Measurements from ENCODE around the gene PDHA2. TPM values are rescaled to one million over a fixed set of nuclear protein-coding genes. Genes with fewer than 3 reads are reported as not detected.
"Not testable (repeated sequence)": the region's sequence is repeated elsewhere in the genome, so short reads cannot be mapped to it uniquely, and the experiment has no call there.

The PDHA2 gene
- total RNA-seq, 1 donor from 2014 or later, result not detected

DNA sequence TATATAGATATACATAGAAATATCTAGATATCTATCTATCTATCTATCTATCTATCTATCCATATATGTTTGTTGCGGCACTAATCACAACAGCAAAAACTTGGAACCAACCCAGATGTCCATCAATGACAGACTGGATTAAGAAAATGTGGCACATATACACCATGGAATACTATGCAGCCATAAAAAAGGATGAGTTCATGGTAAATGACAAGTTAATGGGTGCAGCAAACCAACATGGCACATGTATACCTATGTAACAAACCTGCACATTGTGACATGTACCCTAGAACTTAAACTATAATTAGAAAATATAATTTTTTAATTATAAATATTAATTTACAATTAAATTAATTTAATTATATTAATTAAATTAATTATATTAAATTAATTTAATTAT lies 29.5 kb downstream of the PDHA2 start:
- H3K4me3 Mint-ChIP-seq (ENCODE audit: low read depth); H3K36me3 Mint-ChIP-seq (ENCODE audit: low read depth); H3K27me3 Mint-ChIP-seq (ENCODE audit: low read depth); H3K27ac Mint-ChIP-seq; intact Hi-C loops (cut with micrococcal nuclease); DNase-seq (ENCODE audit: low spot score); H3K4me1 Mint-ChIP-seq (ENCODE audit: low read depth): not testable (repeated sequence)
- peaks cover 40% of the 10 kb centered on the region for H3K9me3 Mint-ChIP-seq

DNA sequence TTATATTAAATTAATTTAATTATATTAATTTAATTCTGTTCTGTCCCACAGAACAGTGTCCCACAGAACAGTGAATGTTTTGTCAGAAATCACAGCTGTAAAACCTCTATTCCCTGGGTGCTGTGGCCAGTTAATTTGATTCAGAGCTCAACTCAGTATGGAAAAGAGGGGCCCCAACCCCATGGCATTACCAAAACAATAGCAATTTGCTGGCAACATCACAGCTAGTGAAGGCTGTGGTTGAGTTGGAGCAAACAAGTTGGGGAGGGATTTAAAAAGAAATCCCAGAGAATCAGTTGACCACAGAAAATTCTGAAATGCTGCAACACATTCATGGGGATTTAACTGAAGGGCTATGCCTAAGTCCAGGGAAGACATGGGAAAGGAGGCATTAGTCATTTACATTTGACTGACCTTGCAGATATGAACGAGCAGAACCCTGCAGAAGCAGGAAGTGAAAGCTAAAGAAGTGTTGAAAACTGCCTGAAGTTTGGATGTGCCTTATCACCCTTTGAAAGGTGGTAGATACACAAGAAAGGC lies 30.1 kb downstream of the PDHA2 start:
- Mint-ChIP-seq H3K4me1 (ENCODE audit: low read depth) (no peaks in the 10 kb centered on the region), H3K27ac (no peak overlapping the region), H3K27me3 (ENCODE audit: low read depth) (no peaks in the 10 kb centered on the region), H3K9me3 (peaks cover 40% of the 10 kb centered on the region), H3K4me3 (ENCODE audit: low read depth) (no peak overlapping the region), H3K36me3 (ENCODE audit: low read depth) (no peaks in the 10 kb centered on the region)
- intact Hi-C loops (cut with micrococcal nuclease), result no loop called here
- DNase-seq (ENCODE audit: low spot score), result no peak

DNA sequence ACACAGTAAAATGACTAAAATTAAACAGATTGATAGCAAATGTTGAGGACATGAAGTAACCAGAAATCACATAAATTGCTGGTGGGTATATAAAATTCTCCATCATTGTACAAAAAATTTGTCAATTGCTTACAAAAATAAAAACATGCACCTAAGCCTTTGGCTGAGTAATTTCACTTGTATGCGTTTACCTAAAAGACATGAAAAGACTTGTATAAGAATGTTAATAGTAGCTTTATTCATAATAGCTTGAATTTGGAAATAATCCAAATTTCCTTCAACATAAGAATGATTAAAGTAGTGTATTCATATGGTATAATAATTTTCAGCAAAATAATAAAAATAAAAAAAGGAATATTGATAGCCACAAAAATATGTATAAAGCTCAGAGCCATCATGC lies 37.7 kb downstream of the PDHA2 start:
- Mint-ChIP-seq H3K27ac (no peak overlapping the region), H3K4me3 (ENCODE audit: low read depth) (no peak overlapping the region), H3K36me3 (ENCODE audit: low read depth) (no peaks in the 10 kb centered on the region), H3K9me3 (no peaks in the 10 kb centered on the region), H3K27me3 (ENCODE audit: low read depth) (no peaks in the 10 kb centered on the region), H3K4me1 (ENCODE audit: low read depth) (no peaks in the 10 kb centered on the region)
- no peak for DNase-seq (ENCODE audit: low spot score)
- intact Hi-C loops (cut with micrococcal nuclease), result no loop called here

DNA sequence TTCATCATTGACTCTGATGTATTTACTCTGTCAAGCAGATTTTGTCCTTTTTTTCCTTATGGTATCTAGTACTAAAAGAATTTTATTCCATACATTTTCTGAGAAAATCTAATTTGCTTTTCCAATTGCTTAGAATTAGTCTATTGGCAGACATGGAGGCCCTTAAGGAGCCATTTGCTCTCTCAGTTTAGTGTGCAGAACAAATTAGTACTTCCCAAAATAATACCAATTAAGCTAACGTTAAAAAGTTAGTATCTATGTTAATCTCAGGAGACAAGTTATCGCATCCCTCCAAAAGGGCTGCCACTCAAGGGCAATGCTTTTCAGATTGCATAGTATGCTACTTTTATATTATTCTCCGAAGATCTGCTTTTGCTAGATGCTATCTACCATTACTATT lies 47.7 kb downstream of the PDHA2 start:
- H3K27me3 Mint-ChIP-seq (ENCODE audit: low read depth), result no peaks in the 10 kb centered on the region
- H3K27ac Mint-ChIP-seq, result no peak overlapping the region
- H3K4me3 Mint-ChIP-seq (ENCODE audit: low read depth), result no peak overlapping the region
- intact Hi-C loops (cut with micrococcal nuclease), result no loop called here
- no peak for DNase-seq (ENCODE audit: low spot score)
- no peaks in the 10 kb centered on the region for H3K4me1 Mint-ChIP-seq (ENCODE audit: low read depth)
- no peaks in the 10 kb centered on the region for H3K36me3 Mint-ChIP-seq (ENCODE audit: low read depth)
- H3K9me3 Mint-ChIP-seq, result peaks cover 11% of the 10 kb centered on the region

DNA sequence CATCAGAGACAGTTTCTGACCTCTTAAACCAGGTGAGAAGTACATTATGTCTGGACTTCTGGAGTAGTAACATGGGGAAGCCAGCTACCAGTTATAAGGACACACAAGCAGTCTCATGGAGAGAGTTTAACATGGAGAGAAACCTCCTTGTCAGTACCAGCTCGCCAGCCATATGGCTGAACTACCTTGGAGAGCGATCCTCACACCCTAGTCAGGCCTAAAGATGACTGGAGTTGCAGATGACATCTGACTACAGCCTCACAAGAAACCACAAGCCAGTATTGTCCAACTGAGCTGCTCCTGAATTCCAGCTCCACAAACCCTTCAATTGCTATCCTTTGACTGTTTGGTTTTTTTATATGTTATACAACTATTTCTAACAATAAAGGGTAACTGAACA lies 49.8 kb downstream of the PDHA2 start:
- no peaks in the 10 kb centered on the region for H3K27me3 Mint-ChIP-seq (ENCODE audit: low read depth)
- H3K36me3 Mint-ChIP-seq (ENCODE audit: low read depth), result no peaks in the 10 kb centered on the region
- no peaks in the 10 kb centered on the region for H3K9me3 Mint-ChIP-seq
- H3K4me1 Mint-ChIP-seq (ENCODE audit: low read depth), result no peaks in the 10 kb centered on the region
- intact Hi-C loops (cut with micrococcal nuclease), result no loop called here
- H3K4me3 Mint-ChIP-seq (ENCODE audit: low read depth), result no peak overlapping the region
- DNase-seq (ENCODE audit: low spot score), result no peak
- no peak overlapping the region for H3K27ac Mint-ChIP-seq
